ENCODE measurements around the gene TNNC2. TPM values are rescaled to one million over a fixed set of nuclear protein-coding genes. Genes with fewer than 3 reads are reported as not detected.

The TNNC2 gene
- total RNA-seq, 4 donors from 2014 or later: 2.3 to 12.0 (median 6.5) TPM; not detected in 1

DNA sequence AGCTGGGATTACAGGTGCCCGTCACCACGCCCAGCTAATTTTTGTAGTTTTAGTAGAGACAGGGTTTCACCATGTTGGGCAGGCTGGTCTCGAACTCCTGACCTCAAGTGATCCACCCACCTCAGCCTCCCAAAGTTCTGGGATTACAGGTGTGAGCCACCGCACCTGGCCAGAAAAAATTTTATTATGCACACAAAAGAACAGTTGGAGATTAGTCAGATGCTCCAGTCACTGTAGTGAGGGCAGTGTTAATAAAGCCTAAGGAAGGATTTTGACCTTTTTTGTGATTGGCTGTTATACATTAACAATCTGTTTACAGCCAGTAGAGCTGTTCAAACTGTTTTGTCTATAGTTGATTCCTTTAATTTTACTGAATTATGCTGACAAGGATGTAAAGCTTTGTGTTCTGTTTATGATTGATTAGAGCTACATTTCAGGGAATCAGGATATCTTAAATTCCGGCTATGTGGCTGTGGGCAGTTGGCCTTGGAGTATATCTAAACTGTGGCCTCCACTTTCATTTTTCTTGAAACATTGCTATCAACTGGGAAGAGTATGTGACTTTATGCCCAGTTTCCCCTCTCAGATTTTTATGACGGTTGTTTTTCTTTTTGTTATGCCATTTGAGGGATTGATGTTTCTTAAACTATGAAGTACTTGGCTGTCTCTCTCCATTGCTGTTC, 40.2 kb upstream of the TNNC2 start:
- TF ChIP-seq POLR2A (IDR thresholded peaks at IDR 0.05) (no peak), EP300 (IDR thresholded peaks at IDR 0.05) (no peak)
- TF ChIP-seq, protein P1, sequence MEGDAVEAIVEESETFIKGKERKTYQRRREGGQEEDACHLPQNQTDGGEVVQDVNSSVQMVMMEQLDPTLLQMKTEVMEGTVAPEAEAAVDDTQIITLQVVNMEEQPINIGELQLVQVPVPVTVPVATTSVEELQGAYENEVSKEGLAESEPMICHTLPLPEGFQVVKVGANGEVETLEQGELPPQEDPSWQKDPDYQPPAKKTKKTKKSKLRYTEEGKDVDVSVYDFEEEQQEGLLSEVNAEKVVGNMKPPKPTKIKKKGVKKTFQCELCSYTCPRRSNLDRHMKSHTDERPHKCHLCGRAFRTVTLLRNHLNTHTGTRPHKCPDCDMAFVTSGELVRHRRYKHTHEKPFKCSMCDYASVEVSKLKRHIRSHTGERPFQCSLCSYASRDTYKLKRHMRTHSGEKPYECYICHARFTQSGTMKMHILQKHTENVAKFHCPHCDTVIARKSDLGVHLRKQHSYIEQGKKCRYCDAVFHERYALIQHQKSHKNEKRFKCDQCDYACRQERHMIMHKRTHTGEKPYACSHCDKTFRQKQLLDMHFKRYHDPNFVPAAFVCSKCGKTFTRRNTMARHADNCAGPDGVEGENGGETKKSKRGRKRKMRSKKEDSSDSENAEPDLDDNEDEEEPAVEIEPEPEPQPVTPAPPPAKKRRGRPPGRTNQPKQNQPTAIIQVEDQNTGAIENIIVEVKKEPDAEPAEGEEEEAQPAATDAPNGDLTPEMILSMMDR (IDR thresholded peaks at IDR 0.05): no peak
- DNase-seq (ENCODE audit: low spot score in 2 of 2): no peak
- H3K4me1 ChIP-seq: no peaks in the 10 kb centered on the region
- no peak overlapping the region for H3K4me3 ChIP-seq
- H3K27me3 ChIP-seq: no peaks in the 10 kb centered on the region
- H3K27ac ChIP-seq: no peak overlapping the region
- 83 to 91% methylated on average over 6 of the region's 6 CpGs for WGBS, 2 donors
- no peaks in the 10 kb centered on the region for H3K9me3 ChIP-seq
- peaks cover 0 to 4% (median 0%) of the 10 kb centered on the region in 3 donors for H3K36me3 ChIP-seq

DNA sequence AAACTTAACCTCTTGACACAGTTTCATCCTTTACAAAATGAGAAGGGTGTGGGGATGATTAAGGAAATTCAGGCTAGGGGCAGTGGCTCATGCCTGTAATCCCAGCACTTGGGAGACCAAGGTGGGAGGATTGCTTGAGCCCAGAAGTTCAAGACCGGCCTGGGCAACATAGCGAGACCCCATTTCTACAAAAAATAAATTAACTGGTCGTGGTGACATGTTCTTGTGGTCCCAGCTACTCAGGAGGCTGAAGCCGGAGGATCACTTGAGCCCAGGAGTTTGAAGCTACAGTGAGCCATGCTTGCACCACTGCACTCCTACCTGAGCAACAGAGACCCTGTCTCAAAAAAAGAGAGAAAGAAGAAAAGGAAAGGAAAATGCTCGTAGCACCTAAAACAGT, 39.3 kb upstream of the TNNC2 start:
- H3K4me1 ChIP-seq: no peaks in the 10 kb centered on the region
- 94 to 95% methylated on average over 5 of the region's 5 CpGs for WGBS, 2 donors
- no peaks in the 10 kb centered on the region for H3K27me3 ChIP-seq
- H3K36me3 ChIP-seq: peaks cover 0 to 4% (median 0%) of the 10 kb centered on the region in 3 donors
- H3K27ac ChIP-seq: no peak overlapping the region
- no peak overlapping the region for H3K4me3 ChIP-seq
- no peak for DNase-seq (ENCODE audit: low spot score in 2 of 2)
- TF ChIP-seq POLR2A (IDR thresholded peaks at IDR 0.05) (no peak), EP300 (IDR thresholded peaks at IDR 0.05) (no peak)
- TF ChIP-seq, protein P1 (IDR thresholded peaks at IDR 0.05): no peak
- H3K9me3 ChIP-seq: no peaks in the 10 kb centered on the region

DNA sequence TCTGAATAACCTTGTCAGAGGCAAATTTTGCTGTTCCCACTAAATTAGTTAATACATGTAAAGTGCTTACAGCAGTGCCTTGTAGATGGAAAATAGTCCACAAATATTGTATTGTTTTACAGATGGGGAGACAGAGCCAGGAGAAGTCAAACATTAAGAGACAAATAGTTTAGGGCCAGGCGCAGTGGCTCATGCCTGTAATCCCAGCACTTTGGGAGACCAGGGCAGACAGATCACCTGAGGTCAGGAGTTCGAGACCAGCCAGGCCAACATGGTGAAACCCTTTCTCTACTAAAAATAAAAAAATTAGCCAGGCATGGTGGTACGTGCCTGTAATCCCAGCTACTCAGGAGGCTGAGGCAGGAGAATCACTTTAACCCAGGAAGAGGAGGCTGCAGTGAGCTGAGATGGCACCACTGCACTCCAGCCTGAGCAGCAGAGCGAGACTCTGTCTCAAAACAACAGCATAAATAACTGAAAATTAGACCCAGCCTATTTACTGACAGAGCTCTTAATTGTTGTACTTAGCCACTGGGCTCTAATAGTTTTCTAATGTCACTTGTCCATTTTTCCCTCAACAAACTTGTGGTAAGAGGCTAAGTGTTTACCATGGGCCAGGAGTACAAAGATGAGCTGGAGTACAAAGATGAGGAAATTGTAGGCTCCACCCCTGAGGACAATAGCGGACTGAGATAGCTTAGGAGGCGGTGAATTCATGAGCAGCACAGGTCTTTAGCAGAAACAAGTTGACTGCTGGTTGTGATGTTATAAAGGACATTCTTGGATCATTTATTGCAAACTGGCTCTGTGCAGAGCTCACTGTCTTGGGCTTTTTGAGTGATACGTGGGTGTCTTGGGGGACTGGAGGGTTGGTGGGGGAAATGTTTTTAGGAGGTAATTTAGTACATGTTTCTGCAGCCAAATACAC, 36.7 kb upstream of the TNNC2 start:
- 80 to 85% methylated on average over 7 of the region's 7 CpGs for WGBS, 2 donors
- TF ChIP-seq, protein P1 (IDR thresholded peaks at IDR 0.05): no peak
- TF ChIP-seq EP300 (IDR thresholded peaks at IDR 0.05) (no peak), POLR2A (IDR thresholded peaks at IDR 0.05) (no peak)
- H3K36me3 ChIP-seq: peaks cover 0 to 4% (median 0%) of the 10 kb centered on the region in 3 donors

DNA sequence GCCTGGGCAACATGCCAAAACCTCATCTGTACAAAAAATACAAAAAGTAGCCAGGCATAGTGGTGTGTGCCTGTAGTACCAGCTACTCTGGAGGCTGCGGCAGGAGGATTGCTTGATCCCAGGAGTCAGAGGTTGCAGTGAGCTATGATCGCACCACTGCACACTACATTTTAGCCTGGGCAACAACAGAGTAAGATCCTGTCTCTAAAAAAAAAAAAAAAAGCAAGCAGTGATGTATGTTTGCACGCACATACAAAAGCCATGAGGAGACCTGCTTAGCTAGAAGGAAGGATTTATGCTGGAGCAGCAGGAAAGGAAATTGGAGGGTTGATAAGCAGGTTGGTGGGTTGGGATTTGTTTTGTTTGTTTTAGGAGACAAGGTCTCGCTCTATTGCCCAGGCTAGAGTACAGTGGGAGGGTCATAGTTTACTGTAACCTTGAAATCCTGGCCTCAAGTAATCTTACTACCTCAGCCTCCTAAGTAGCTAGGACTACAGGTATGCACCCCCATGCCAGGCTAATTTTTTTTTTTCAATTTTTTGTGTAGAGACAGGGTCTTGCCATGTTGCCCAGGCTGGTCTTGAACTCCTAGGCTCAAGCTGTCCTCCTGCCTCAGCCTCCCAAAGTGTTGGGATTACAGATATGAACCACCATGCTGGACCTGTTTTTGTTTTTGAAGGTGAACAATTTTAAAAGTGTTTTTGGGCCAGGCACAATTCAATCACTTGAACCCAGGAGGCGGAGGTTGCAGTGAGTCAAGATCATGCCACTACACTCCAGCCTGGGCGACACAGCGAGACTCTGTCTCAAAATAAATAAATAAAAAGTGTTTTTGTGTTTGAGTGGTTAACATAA, 34.3 kb upstream of the TNNC2 start:
- H3K4me3 ChIP-seq: no peak overlapping the region
- WGBS, 2 donors: 81 to 84% methylated on average over 7 of the region's 7 CpGs
- peaks cover 0 to 4% (median 0%) of the 10 kb centered on the region in 3 donors for H3K36me3 ChIP-seq
- H3K27ac ChIP-seq: no peak overlapping the region
- peaks cover 0 to 20% (median 8%) of the 10 kb centered on the region in 4 donors for H3K4me1 ChIP-seq
- H3K9me3 ChIP-seq: no peaks in the 10 kb centered on the region
- no peaks in the 10 kb centered on the region for H3K27me3 ChIP-seq
- DNase-seq (ENCODE audit: low spot score in 2 of 2): no peak
- TF ChIP-seq, protein P1 (IDR thresholded peaks at IDR 0.05): no peak
- TF ChIP-seq EP300 (IDR thresholded peaks at IDR 0.05) (no peak), POLR2A (IDR thresholded peaks at IDR 0.05) (no peak)

More for the DNA sequence above, 36.7 kb upstream of the TNNC2 start:
- H3K4me1 ChIP-seq: peaks cover 0 to 6% (median 0%) of the 10 kb centered on the region in 4 donors
- H3K9me3 ChIP-seq: no peaks in the 10 kb centered on the region
- H3K4me3 ChIP-seq: no peak overlapping the region
- no peak overlapping the region for H3K27ac ChIP-seq
- H3K27me3 ChIP-seq: no peaks in the 10 kb centered on the region
- no peak for DNase-seq (ENCODE audit: low spot score in 2 of 2)
